22Rv1 (cell line): ENCODE results near the gene PLAC1.

Source experiments
- H3K27ac ChIP-seq: fragments of 450-650 bp; 2 replicates; pipeline ENCODE4 v1.5.1; 2017
- CTCF ChIP-seq: fragments of 450-650 bp; IDR thresholded peaks from 2 replicates; pipeline ENCODE4 v1.5.1; 2017; ENCODE audit warnings: mild to moderate bottlenecking
- ZFX ChIP-seq: fragments of 450-650 bp; IDR thresholded peaks from 2 replicates; pipeline ENCODE4 v1.6.1; 2017; ENCODE audit warnings: antibody characterized with exemption, borderline replicate concordance

PLAC1 gene

GRCh38 chrX:134623293-134624045 is 34.8 kb downstream of the PLAC1 start:
- TF ChIP-seq CTCF (no peak), ZFX (no peak)
- no peak overlapping the region for H3K27ac ChIP-seq

- H3K27ac ChIP-seq: no peak overlapping the region
- no peak for TF ChIP-seq ZFX
- TF ChIP-seq CTCF: no peak
Observed at GRCh38 chrX:134622813-134623185, 35.5 kb downstream of the PLAC1 start.

GRCh38 chrX:134622056-134622812 is 36.0 kb downstream of the PLAC1 start:
- no peak overlapping the region for H3K27ac ChIP-seq
- no peak for TF ChIP-seq ZFX
- no peak for TF ChIP-seq CTCF

GRCh38 chrX:134619838-134620237 is 38.4 kb downstream of the PLAC1 start:
- no peak for TF ChIP-seq ZFX
- TF ChIP-seq CTCF: no peak
- H3K27ac ChIP-seq: no peak overlapping the region

- TF ChIP-seq ZFX (no peak), CTCF (no peak)
- H3K27ac ChIP-seq: no peak overlapping the region
Observed at GRCh38 chrX:134613396-134613795, 44.9 kb downstream of the PLAC1 start.

- TF ChIP-seq CTCF: no peak
- no peak for TF ChIP-seq ZFX
- H3K27ac ChIP-seq: no peak overlapping the region
Observed at GRCh38 chrX:134608153-134608552, 50.1 kb downstream of the PLAC1 start.

GRCh38 chrX:134607523-134607922 is 50.7 kb downstream of the PLAC1 start:
- TF ChIP-seq ZFX (no peak), CTCF (no peak)
- no peak overlapping the region for H3K27ac ChIP-seq
